Measurements from ENCODE around the gene LMNA. TPM values are rescaled to one million over a fixed set of nuclear protein-coding genes. Genes with fewer than 3 reads are reported as not detected.

The LMNA gene
- total RNA-seq, 4 donors from 2014 or later: 143 to 244 (median 220) TPM

GRCh38 chr1:156108057-156108456 is 6.5 kb upstream of the LMNA start:
- no peak for ATAC-seq
- Histone ChIP-seq H3K27ac (peak overlapping the region; percentile 96 to 99 (median 98)), H3K4me1 (peaks cover 69% of the 10 kb centered on the region in 2 donors)

GRCh38 chr1:156108664-156109241 is 5.8 kb upstream of the LMNA start:
- peaks cover 69 to 73% of the 10 kb centered on the region in 2 donors for H3K4me1 ChIP-seq
- no peak for DNase-seq
- H3K36me3 ChIP-seq: no peaks in the 10 kb centered on the region
- H3K4me3 ChIP-seq: peak overlapping the region in 1 of 4 donors; percentile 19
- intact Hi-C loops (cut with DNase I; ENCODE audit: low total_unique reads): loop anchor here (10.0 kb wide), 1 partner anchor 356 kb away; no protein-coding TSS in a partner anchor
- H3K27me3 ChIP-seq: no peaks in the 10 kb centered on the region
- ATAC-seq: peak; percentile 43 to 61
- in situ Hi-C loops (cut with MboI; ENCODE audit: low sequenced_read_pairs in 4 of 4): loop anchor here in 1 of 4 donors (25.0 kb wide), 1 partner anchor 379 kb away; no protein-coding TSS in a partner anchor
- H3K9me3 ChIP-seq: no peaks in the 10 kb centered on the region
- TF ChIP-seq POLR2A (IDR thresholded peaks at IDR 0.05): no peak
- peak overlapping the region; percentile 96 to 99 (median 98) for H3K27ac ChIP-seq

More at GRCh38 chr1:156108057-156108456, 6.5 kb upstream of the LMNA start:
- no peak for TF ChIP-seq POLR2A (IDR thresholded peaks at IDR 0.05)
- TF ChIP-seq CTCF (IDR thresholded peaks at IDR 0.05 in 4 of 5, conservative IDR thresholded peaks at IDR 0.05 in 1 of 5): no peak
- Histone ChIP-seq H3K4me3 (peak overlapping the region in 2 of 4 donors; percentile 7 to 19), H3K9me3 (no peaks in the 10 kb centered on the region), H3K36me3 (no peaks in the 10 kb centered on the region), H3K27me3 (no peaks in the 10 kb centered on the region)
- no peak for DNase-seq
- in situ Hi-C loops (cut with MboI; ENCODE audit: low sequenced_read_pairs in 4 of 4): loop anchor here in 1 of 4 donors (25.0 kb wide), 1 partner anchor 379 kb away; no protein-coding TSS in a partner anchor
- intact Hi-C loops (cut with DNase I; ENCODE audit: low total_unique reads): loop anchor here (10.0 kb wide), 1 partner anchor 357 kb away; no protein-coding TSS in a partner anchor

- ATAC-seq (no peak), DNase-seq (no peak)
- no peaks in the 10 kb centered on the region for H3K36me3 ChIP-seq
- H3K9me3 ChIP-seq: no peaks in the 10 kb centered on the region
- in situ Hi-C loops (cut with MboI; ENCODE audit: low sequenced_read_pairs in 4 of 4) (loop anchor here in 1 of 4 donors (25.0 kb wide), 1 partner anchor 377 kb away; no protein-coding TSS in a partner anchor), intact Hi-C loops (cut with DNase I; ENCODE audit: low total_unique reads) (no loop called here)
- TF ChIP-seq CTCF (IDR thresholded peaks at IDR 0.05 in 4 of 5, conservative IDR thresholded peaks at IDR 0.05 in 1 of 5): no peak
- TF ChIP-seq POLR2A (IDR thresholded peaks at IDR 0.05): no peak
- H3K27ac ChIP-seq: peak overlapping the region; percentile 34 to 99 (median 97)
- peaks cover 62 to 67% of the 10 kb centered on the region in 2 donors for H3K4me1 ChIP-seq
- no peak overlapping the region for H3K4me3 ChIP-seq
- no peaks in the 10 kb centered on the region for H3K27me3 ChIP-seq
These were observed 4.3 kb upstream of the LMNA start for GRCh38 chr1:156110252-156110651.

- Histone ChIP-seq H3K4me1 (peaks cover 54 to 59% of the 10 kb centered on the region in 2 donors), H3K27ac (peak overlapping the region; percentile 98 to 99 (median 98)), H3K9me3 (no peaks in the 10 kb centered on the region), H3K4me3 (no peak overlapping the region), H3K36me3 (no peaks in the 10 kb centered on the region), H3K27me3 (no peaks in the 10 kb centered on the region)
- TF ChIP-seq CTCF (IDR thresholded peaks at IDR 0.05 in 4 of 5, conservative IDR thresholded peaks at IDR 0.05 in 1 of 5): no peak
- no peak for TF ChIP-seq POLR2A (IDR thresholded peaks at IDR 0.05)
- in situ Hi-C loops (cut with MboI; ENCODE audit: low sequenced_read_pairs in 4 of 4): loop anchor here in 1 of 4 donors (25.0 kb wide), 1 partner anchor 376 kb away; no protein-coding TSS in a partner anchor
- ATAC-seq (no peak), DNase-seq (no peak)
- intact Hi-C loops (cut with DNase I; ENCODE audit: low total_unique reads): no loop called here
These were observed 3.1 kb upstream of the LMNA start for GRCh38 chr1:156111355-156111962.

Data from gastrocnemius medialis (tissue), 4 donors.